WTC11 (cell line): Measurements from ENCODE around the gene CDK12. TPM values are rescaled to one million over a fixed set of nuclear protein-coding genes. Genes with fewer than 3 reads are reported as not detected.

Source experiments
- ATAC-seq: fragments of 200-7000 bp; cut with Tn5 transposase; 2 replicates; pipeline ENCODE4 v1.10.0; 2021; ENCODE audit warnings: mild to moderate bottlenecking, moderate library complexity
- CTCF ChIA-PET: fragments of 300-600 bp; sonication (Branson Sonifier 250); formaldehyde crosslinking; loops from one replicate; lab custom pipeline; 2021; ENCODE audit warnings: antibody characterized with exemption; lab: Charles Lee
- POLR2A ChIA-PET: fragments of 350-600 bp; sonication (Branson Sonifier 250); formaldehyde crosslinking; loops from one replicate; lab custom pipeline; 2021; ENCODE audit warnings: antibody characterized with exemption; lab: Charles Lee
- DNase-seq: peaks from one replicate; pipeline ENCODE4 v3.0.0; 2021; ENCODE audit warnings: low spot score
- H3K27ac Mint-ChIP-seq: 2 replicates; pipeline ENCODE4 v1.8.0; 2021; ENCODE audit warnings: mixed read lengths
- H3K27me3 Mint-ChIP-seq: 2 replicates; pipeline ENCODE4 v1.8.0; 2021; ENCODE audit warnings: low read depth, mild to moderate bottlenecking, moderate library complexity, mixed read lengths
- H3K36me3 Mint-ChIP-seq: 2 replicates; pipeline ENCODE4 v1.8.0; 2021; ENCODE audit warnings: mixed read lengths
- H3K4me1 Mint-ChIP-seq: 2 replicates; pipeline ENCODE4 v1.8.0; 2022; ENCODE audit warnings: mixed read lengths
- H3K4me3 Mint-ChIP-seq: 2 replicates; pipeline ENCODE4 v1.8.0; 2021; ENCODE audit warnings: mild to moderate bottlenecking, moderate library complexity, mixed read lengths
- H3K9me3 Mint-ChIP-seq: 2 replicates; pipeline ENCODE4 v1.8.0; 2021; ENCODE audit warnings: mixed read lengths
- FOXP1 ChIP-seq: sonication (generic); formaldehyde crosslinking; IDR thresholded peaks from 2 replicates; pipeline ENCODE4 v1.8.0; 2022; ENCODE audit warnings: missing genetic modification reagents, mild to moderate bottlenecking, moderate library complexity, borderline replicate concordance
- GABPB1 ChIP-seq: sonication (generic); formaldehyde crosslinking; IDR thresholded peaks from 2 replicates; pipeline ENCODE4 v1.8.1; 2023; ENCODE audit warnings: mild to moderate bottlenecking, missing genetic modification reagents
- IRF2 ChIP-seq: sonication (generic); formaldehyde crosslinking; IDR thresholded peaks from 2 replicates; pipeline ENCODE4 v1.8.0; 2022; ENCODE audit warnings: low read depth, missing genetic modification reagents, borderline replicate concordance
- JAZF1 ChIP-seq: fragments of 250-450 bp; sonication (Bioruptor Pico); IDR thresholded peaks from 2 replicates; pipeline ENCODE4 v1.9.0; 2021; ENCODE audit warnings: moderate library complexity, mild to moderate bottlenecking, inconsistent platforms
- JUN ChIP-seq: sonication (generic); formaldehyde crosslinking; IDR thresholded peaks from 2 replicates; pipeline ENCODE4 v1.8.0; 2023; ENCODE audit warnings: mild to moderate bottlenecking, missing genetic modification reagents
- KAT7 ChIP-seq: sonication (generic); formaldehyde crosslinking; IDR thresholded peaks from 2 replicates; pipeline ENCODE4 v1.8.1; 2023; ENCODE audit warnings: missing genetic modification reagents, mild to moderate bottlenecking, borderline replicate concordance
- MXD4 ChIP-seq: fragments of 250-450 bp; sonication (Bioruptor Pico); IDR thresholded peaks from 2 replicates; pipeline ENCODE4 v1.8.0; 2021; ENCODE audit warnings: mild to moderate bottlenecking, moderate library complexity, borderline replicate concordance
- NFATC4 ChIP-seq: fragments of 250-450 bp; sonication (Bioruptor Pico); IDR thresholded peaks from 2 replicates; pipeline ENCODE4 v1.9.0; 2021; ENCODE audit warnings: mild to moderate bottlenecking
- NFE2L1 ChIP-seq: sonication (generic); formaldehyde crosslinking; IDR thresholded peaks from 2 replicates; pipeline ENCODE4 v1.8.1; 2023; ENCODE audit warnings: missing genetic modification reagents
- NFYB ChIP-seq: sonication (generic); formaldehyde crosslinking; conservative IDR thresholded peaks from 2 replicates; pipeline ENCODE4 v1.8.0; 2022; ENCODE audit warnings: low read depth, missing genetic modification reagents
- NR1H2 ChIP-seq: sonication (generic); formaldehyde crosslinking; IDR thresholded peaks from 2 replicates; pipeline ENCODE4 v1.9.0; 2021; ENCODE audit warnings: mild to moderate bottlenecking, moderate library complexity, missing genetic modification reagents
- SMAD4 ChIP-seq: sonication (generic); formaldehyde crosslinking; IDR thresholded peaks from 2 replicates; pipeline ENCODE4 v1.8.0; 2022; ENCODE audit warnings: mild to moderate bottlenecking, missing genetic modification reagents
- TP53 ChIP-seq: sonication (generic); formaldehyde crosslinking; IDR thresholded peaks from 2 replicates; pipeline ENCODE4 v1.8.1; 2023; ENCODE audit warnings: mild to moderate bottlenecking, missing genetic modification reagents
- ZNF138 ChIP-seq: sonication (generic); formaldehyde crosslinking; conservative IDR thresholded peaks from 2 replicates; pipeline ENCODE4 v1.8.1; 2022; ENCODE audit warnings: mild to moderate bottlenecking, moderate library complexity, missing genetic modification reagents
- total RNA-seq: library from RNA; stranded (reverse); gene quantifications from 3 replicates; pipeline ENCODE4 v1.2.3, GENCODE V29; 2021
- TF ChIP-seq, protein P1 (sequence below): sonication (generic); formaldehyde crosslinking; IDR thresholded peaks from 2 replicates; pipeline ENCODE4 v1.8.1; 2022; ENCODE audit warnings: missing genetic modification reagents, borderline replicate concordance
- TF ChIP-seq, protein P2 (sequence below): sonication (generic); formaldehyde crosslinking; IDR thresholded peaks from 2 replicates; pipeline ENCODE4 v1.8.1; 2022; ENCODE audit warnings: low read depth, missing genetic modification reagents, borderline replicate concordance
- TF ChIP-seq, protein P3 (sequence below): sonication (generic); formaldehyde crosslinking; IDR thresholded peaks from 2 replicates; pipeline ENCODE4 v1.8.1; 2023; ENCODE audit warnings: mild to moderate bottlenecking, missing genetic modification reagents, moderate library complexity
- TF ChIP-seq, protein P4 (sequence below): fragments of 250-450 bp; sonication (Bioruptor Pico); IDR thresholded peaks from 2 replicates; pipeline ENCODE4 v1.9.0; 2021; ENCODE audit warnings: moderate library complexity, mild to moderate bottlenecking, inconsistent platforms, borderline replicate concordance
- TF ChIP-seq, protein P5 (sequence below): fragments of 250-450 bp; sonication (Bioruptor Pico); conservative IDR thresholded peaks from 2 replicates; pipeline ENCODE4 v1.9.0; 2021; ENCODE audit warnings: mild to moderate bottlenecking
- TF ChIP-seq, protein P6 (sequence below): sonication (generic); formaldehyde crosslinking; IDR thresholded peaks from 2 replicates; pipeline ENCODE4 v1.8.0; 2022; ENCODE audit warnings: mild to moderate bottlenecking, missing genetic modification reagents

CDK12 gene
- total RNA-seq, 1 experiment from 2014 or later, result 58.4 TPM

DNA sequence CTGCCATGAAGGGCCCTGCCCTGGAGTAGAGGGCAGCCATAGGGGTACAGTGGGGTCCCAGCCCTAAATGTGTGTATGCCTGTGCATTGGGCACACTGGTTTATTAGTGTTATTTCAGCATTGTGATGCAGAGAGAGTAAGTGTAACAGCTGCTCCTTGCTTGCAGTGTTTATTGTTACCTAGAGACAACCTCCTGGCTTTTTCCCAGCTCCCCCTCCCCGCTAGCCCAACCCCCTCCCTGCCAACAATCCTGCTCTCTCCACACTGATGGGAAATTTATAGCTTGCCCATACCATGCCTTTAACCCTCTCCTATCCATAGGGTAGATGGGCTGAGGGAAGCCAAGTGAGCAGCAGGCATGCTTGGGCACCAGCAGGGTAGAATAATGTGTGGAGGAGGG, 95.1 kb downstream of the CDK12 start (continued):
- TF ChIP-seq, protein P1, sequence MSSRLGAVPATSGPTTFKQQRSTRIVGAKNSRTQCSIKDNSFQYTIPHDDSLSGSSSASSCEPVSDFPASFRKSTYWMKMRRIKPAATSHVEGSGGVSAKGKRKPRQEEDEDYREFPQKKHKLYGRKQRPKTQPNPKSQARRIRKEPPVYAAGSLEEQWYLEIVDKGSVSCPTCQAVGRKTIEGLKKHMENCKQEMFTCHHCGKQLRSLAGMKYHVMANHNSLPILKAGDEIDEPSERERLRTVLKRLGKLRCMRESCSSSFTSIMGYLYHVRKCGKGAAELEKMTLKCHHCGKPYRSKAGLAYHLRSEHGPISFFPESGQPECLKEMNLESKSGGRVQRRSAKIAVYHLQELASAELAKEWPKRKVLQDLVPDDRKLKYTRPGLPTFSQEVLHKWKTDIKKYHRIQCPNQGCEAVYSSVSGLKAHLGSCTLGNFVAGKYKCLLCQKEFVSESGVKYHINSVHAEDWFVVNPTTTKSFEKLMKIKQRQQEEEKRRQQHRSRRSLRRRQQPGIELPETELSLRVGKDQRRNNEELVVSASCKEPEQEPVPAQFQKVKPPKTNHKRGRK (CRISPR knock-in tag), result no peak
- TF ChIP-seq NFATC4, result no peak
- TF ChIP-seq, protein P2, sequence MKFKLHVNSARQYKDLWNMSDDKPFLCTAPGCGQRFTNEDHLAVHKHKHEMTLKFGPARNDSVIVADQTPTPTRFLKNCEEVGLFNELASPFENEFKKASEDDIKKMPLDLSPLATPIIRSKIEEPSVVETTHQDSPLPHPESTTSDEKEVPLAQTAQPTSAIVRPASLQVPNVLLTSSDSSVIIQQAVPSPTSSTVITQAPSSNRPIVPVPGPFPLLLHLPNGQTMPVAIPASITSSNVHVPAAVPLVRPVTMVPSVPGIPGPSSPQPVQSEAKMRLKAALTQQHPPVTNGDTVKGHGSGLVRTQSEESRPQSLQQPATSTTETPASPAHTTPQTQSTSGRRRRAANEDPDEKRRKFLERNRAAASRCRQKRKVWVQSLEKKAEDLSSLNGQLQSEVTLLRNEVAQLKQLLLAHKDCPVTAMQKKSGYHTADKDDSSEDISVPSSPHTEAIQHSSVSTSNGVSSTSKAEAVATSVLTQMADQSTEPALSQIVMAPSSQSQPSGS (CRISPR knock-in tag), result no peak
- TF ChIP-seq, protein P3, sequence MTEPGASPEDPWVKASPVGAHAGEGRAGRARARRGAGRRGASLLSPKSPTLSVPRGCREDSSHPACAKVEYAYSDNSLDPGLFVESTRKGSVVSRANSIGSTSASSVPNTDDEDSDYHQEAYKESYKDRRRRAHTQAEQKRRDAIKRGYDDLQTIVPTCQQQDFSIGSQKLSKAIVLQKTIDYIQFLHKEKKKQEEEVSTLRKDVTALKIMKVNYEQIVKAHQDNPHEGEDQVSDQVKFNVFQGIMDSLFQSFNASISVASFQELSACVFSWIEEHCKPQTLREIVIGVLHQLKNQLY (CRISPR knock-in tag), result no peak
- no peak for TF ChIP-seq ZNF138 (CRISPR knock-in tag)

DNA sequence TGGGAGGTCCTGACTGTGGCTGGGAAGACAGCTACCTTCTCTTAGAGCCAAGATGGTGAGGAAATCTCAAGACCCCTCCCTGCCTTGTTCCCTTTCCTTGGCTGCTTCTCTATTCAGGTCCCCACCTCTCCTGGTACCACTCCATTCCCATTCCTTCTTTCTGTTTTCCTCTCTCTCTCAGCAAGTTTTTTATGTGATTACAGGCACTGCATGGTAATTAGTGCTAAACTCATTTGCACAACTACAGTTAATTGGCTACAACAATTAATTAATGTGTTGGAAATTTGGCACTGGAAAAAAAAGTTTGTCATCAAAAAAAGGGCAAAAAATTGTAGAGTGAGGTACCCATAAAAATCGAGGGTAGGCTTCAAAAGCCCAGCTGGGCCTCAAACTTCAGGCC, 101.1 kb downstream of the CDK12 start:
- CTCF ChIA-PET, result interaction anchor here (0.6 to 6.9 kb wide), 8 partner anchors 7 to 60 kb away, joined by 3 to 50 read pairs (median 4); no protein-coding TSS in a partner anchor
- H3K4me3 Mint-ChIP-seq, result no peak overlapping the region
- ATAC-seq, result no peak

More for the DNA sequence above, 101.1 kb downstream of the CDK12 start:
- no peaks in the 10 kb centered on the region for H3K36me3 Mint-ChIP-seq
- POLR2A ChIA-PET, result no interaction called here
- H3K27me3 Mint-ChIP-seq, result no peaks in the 10 kb centered on the region
- TF ChIP-seq NFE2L1, result no peak
- TF ChIP-seq JAZF1 (CRISPR knock-in tag), result no peak
- TF ChIP-seq, protein P4, sequence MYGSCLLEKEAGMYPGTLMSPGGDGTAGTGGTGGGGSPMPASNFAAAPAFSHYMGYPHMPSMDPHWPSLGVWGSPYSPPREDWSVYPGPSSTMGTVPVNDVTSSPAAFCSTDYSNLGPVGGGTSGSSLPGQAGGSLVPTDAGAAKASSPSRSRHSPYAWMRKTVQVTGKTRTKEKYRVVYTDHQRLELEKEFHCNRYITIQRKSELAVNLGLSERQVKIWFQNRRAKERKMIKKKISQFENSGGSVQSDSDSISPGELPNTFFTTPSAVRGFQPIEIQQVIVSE (CRISPR knock-in tag), result no peak
- no peak for TF ChIP-seq NFATC4
- no peak for TF ChIP-seq SMAD4 (CRISPR knock-in tag)
- no peak for TF ChIP-seq NFYB (CRISPR knock-in tag)
- TF ChIP-seq IRF2 (CRISPR knock-in tag), result no peak
- no peak for TF ChIP-seq KAT7 (CRISPR knock-in tag)
- TF ChIP-seq, protein P5, sequence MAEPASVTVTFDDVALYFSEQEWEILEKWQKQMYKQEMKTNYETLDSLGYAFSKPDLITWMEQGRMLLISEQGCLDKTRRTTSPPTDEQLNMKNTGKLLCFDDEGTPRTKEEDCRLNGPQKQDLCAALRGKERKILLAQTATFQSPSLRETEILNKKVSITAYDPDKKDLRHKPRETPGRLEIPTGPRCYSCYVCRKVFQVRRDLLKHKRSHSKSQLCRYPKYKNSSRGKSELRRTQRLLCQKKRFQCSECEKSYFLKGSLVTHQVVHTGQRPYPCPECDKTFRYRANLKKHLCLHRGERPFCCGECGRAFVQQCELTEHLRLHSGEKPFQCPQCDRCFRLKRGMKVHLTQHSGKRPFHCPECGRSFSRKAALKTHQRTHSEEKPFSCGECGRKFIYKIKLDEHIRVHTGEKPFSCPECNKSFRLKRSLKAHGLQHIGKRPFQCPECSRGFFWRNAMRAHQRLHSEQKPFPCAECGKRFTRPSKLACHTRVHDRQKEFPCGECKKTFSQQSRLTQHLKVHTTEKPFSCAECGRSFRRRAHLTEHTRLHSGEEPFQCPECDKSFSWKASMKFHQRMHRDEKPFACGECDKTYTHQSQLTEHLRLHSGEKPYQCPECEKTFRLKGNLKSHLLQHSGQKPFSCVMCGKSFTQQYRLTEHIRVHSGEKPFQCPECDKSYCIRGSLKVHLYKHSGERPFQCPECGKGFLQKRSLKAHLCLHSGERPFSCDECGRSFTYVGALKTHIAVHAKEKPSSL (CRISPR knock-in tag), result no peak
- no peak for TF ChIP-seq GABPB1 (CRISPR knock-in tag)
- TF ChIP-seq FOXP1 (CRISPR knock-in tag), result no peak
- TF ChIP-seq, protein P6, sequence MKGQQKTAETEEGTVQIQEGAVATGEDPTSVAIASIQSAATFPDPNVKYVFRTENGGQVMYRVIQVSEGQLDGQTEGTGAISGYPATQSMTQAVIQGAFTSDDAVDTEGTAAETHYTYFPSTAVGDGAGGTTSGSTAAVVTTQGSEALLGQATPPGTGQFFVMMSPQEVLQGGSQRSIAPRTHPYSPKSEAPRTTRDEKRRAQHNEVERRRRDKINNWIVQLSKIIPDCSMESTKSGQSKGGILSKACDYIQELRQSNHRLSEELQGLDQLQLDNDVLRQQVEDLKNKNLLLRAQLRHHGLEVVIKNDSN (CRISPR knock-in tag), result no peak
- TF ChIP-seq, protein P1 (CRISPR knock-in tag), result no peak
- TF ChIP-seq MXD4, result no peak
- no peak for TF ChIP-seq NR1H2 (CRISPR knock-in tag)
- no peak for TF ChIP-seq JUN (CRISPR knock-in tag)
- TF ChIP-seq TP53 (CRISPR knock-in tag), result no peak
- H3K9me3 Mint-ChIP-seq, result no peaks in the 10 kb centered on the region
- H3K4me1 Mint-ChIP-seq, result peaks cover 26% of the 10 kb centered on the region
- peak overlapping the region; percentile 3; the same call in 1 of the 2 replicates for H3K27ac Mint-ChIP-seq
- no peak for DNase-seq
